Measurements from ENCODE around the gene ITGB1BP1.
"Not testable (repeated sequence)": the region's sequence is repeated elsewhere in the genome, so short reads cannot be mapped to it uniquely, and the experiment has no call there.

ITGB1BP1 gene

GRCh38 chr2:9398881-9399780, 24.2 kb downstream of the ITGB1BP1 start:
- DNase-seq: no peak

GRCh38 chr2:9398251-9398650, 25.1 kb downstream of the ITGB1BP1 start:
- not testable (repeated sequence) for DNase-seq

GRCh38 chr2:9397201-9397600, 26.1 kb downstream of the ITGB1BP1 start:
- DNase-seq: no peak

GRCh38 chr2:9394816-9395215, 28.5 kb downstream of the ITGB1BP1 start:
- DNase-seq: no peak

- DNase-seq: no peak
These were observed 30.2 kb downstream of the ITGB1BP1 start for GRCh38 chr2:9392898-9393765.

- DNase-seq: no peak
These were observed 31.2 kb downstream of the ITGB1BP1 start for GRCh38 chr2:9391961-9392720.

GRCh38 chr2:9390991-9391390, 32.3 kb downstream of the ITGB1BP1 start:
- DNase-seq: no peak

GRCh38 chr2:9390151-9390850, 33.0 kb downstream of the ITGB1BP1 start:
- no peak for DNase-seq

- DNase-seq: no peak
These were observed 34.1 kb downstream of the ITGB1BP1 start for GRCh38 chr2:9388950-9389911.

GRCh38 chr2:9388199-9388681, 35.1 kb downstream of the ITGB1BP1 start:
- no peak for DNase-seq

GRCh38 chr2:9385841-9386240, 37.5 kb downstream of the ITGB1BP1 start:
- DNase-seq: no peak

- no peak for DNase-seq
These were observed 38.8 kb downstream of the ITGB1BP1 start for GRCh38 chr2:9384521-9384920.

- no peak for DNase-seq
These were observed 40.6 kb downstream of the ITGB1BP1 start for GRCh38 chr2:9382604-9383235.

- no peak for DNase-seq
These were observed 42.4 kb downstream of the ITGB1BP1 start for GRCh38 chr2:9380702-9381628.

- no peak for DNase-seq
These were observed 44.0 kb downstream of the ITGB1BP1 start for GRCh38 chr2:9379391-9379755.

GRCh38 chr2:9378433-9379390, 44.6 kb downstream of the ITGB1BP1 start:
- no peak for DNase-seq

GRCh38 chr2:9377461-9378097, 45.7 kb downstream of the ITGB1BP1 start:
- no peak for DNase-seq

All from activated CD8-positive, alpha-beta memory T cell treated with anti-CD3 and anti-CD28 coated beads, Interleukin-2, amount 50 U/mL, for 4 hours (primary cell).